ENCODE results near the gene GRK5. TPM values are rescaled to one million over a fixed set of nuclear protein-coding genes. Genes with fewer than 3 reads are reported as not detected.

GRK5 gene
- total RNA-seq, 5 donors from 2014 or later (not counting 1 experiment from before 2014, with no cell fraction given) = 21.7 to 36.8 (median 30.6) TPM

DNA sequence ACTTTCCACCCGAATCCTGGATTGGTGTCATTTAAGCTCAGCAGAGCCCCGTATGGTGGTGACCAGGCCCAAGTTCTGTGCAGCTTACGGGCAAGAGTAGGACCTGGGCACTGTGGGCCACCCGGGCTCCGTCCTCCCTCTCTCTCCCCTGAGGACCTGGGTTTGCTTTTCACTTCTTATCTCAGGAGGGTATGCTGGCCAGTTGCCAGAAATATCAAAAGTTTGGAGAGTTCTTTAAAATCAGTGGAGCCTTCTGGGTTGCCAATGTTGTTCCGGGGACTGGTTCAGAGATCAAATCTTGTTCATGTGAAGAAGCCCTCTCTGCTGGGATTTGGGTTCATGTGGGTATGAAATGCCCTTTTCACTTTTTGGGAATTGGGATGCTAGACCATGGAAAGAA lies 145.4 kb downstream of the GRK5 start:
- H3K36me3 ChIP-seq (ENCODE audit: control insufficient read depth in 2 of 2, extremely low read depth in 1 of 2, insufficient read depth in 1 of 2, low read length in 1 of 2) = peaks cover 7 to 18% of the 10 kb centered on the region in 2 donors
- H3K36me3 Mint-ChIP-seq = peaks cover 71% of the 10 kb centered on the region
- CTCF ChIA-PET = no interaction called here

DNA sequence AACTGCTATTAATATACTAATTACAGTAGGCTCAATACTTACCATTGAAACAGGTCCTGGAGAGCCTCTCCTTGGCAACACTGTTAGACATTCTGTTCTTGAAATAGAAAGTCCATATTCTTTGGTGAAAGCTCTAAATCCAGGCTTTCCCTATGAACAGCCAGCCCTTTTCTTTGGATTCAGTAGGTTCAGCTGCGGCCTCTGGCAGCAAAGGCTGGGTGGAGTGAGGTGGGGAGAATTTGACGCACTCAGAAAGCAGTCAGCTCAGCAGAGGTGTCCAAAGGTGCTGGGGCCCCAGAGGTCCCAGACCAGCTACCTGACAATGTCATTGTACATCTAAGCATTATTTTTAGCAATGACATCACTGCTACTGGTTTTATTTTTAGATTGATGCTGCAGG lies 146.1 kb downstream of the GRK5 start:
- ATAC-seq (replicated peaks in 1 of 4) = no peak
- ChIA-PET CTCF (interaction anchor here in 1 of 2 donors (0.7 kb wide), 1 partner anchor 101 kb away, joined by 4 read pairs; no protein-coding TSS in a partner anchor), POLR2A (no interaction called here)
- DNase-seq = no peak
- Mint-ChIP-seq H3K36me3 (peaks cover 66% of the 10 kb centered on the region), H3K9me3 (peaks cover 3 to 22% (median 13%) of the 10 kb centered on the region in 3 donors), H3K27ac (no peak overlapping the region), H3K27me3 (no peaks in the 10 kb centered on the region), H3K4me3 (no peak overlapping the region), H3K4me1 (peaks cover 1 to 12% (median 3%) of the 10 kb centered on the region in 3 donors)
- peaks cover 7 to 18% of the 10 kb centered on the region in 2 donors for H3K36me3 ChIP-seq (ENCODE audit: control insufficient read depth in 2 of 2, extremely low read depth in 1 of 2, insufficient read depth in 1 of 2, low read length in 1 of 2)
- no CpG with 5 or more reads among the region's 2 CpGs for WGBS (ENCODE audit: insufficient coverage)
- H3K9me3 ChIP-seq = peaks cover 2% of the 10 kb centered on the region
- no peaks in the 10 kb centered on the region for H3K27me3 ChIP-seq (replicated peaks in 1 of 2; ENCODE audit: control insufficient read depth in 2 of 2, extremely low read depth in 1 of 2, insufficient read depth in 2 of 2, low read length in 1 of 2)
- H3K4me1 ChIP-seq (ENCODE audit: control insufficient read depth in 1 of 2, extremely low read depth in 1 of 2, insufficient read depth in 2 of 2, low read length in 2 of 2) = peaks cover 0 to 3% of the 10 kb centered on the region in 2 experiments
- no peak overlapping the region for H3K4me3 ChIP-seq (ENCODE audit: control insufficient read depth in 1 of 2, extremely low read depth in 1 of 2, low read length in 1 of 2)
- H3K27ac ChIP-seq (ENCODE audit: low read length) = no peak overlapping the region

More for the DNA sequence above, 145.4 kb downstream of the GRK5 start:
- Mint-ChIP-seq H3K27me3 (no peaks in the 10 kb centered on the region), H3K27ac (no peak overlapping the region), H3K4me1 (peaks cover 0 to 12% (median 3%) of the 10 kb centered on the region in 3 donors), H3K4me3 (no peak overlapping the region), H3K9me3 (peaks cover 3 to 22% (median 13%) of the 10 kb centered on the region in 3 donors)
- Histone ChIP-seq H3K9me3 (peaks cover 2% of the 10 kb centered on the region), H3K4me1 (ENCODE audit: control insufficient read depth in 1 of 2, extremely low read depth in 1 of 2, insufficient read depth in 2 of 2, low read length in 2 of 2) (peaks cover 0 to under 1% of the 10 kb centered on the region in 2 experiments), H3K27me3 (replicated peaks in 1 of 2; ENCODE audit: control insufficient read depth in 2 of 2, extremely low read depth in 1 of 2, insufficient read depth in 2 of 2, low read length in 1 of 2) (no peaks in the 10 kb centered on the region), H3K27ac (ENCODE audit: low read length) (no peak overlapping the region), H3K4me3 (ENCODE audit: control insufficient read depth in 1 of 2, extremely low read depth in 1 of 2, low read length in 1 of 2) (no peak overlapping the region)
- ATAC-seq (replicated peaks in 1 of 4) (no peak), DNase-seq (no peak)
- WGBS (ENCODE audit: insufficient coverage) = 96% methylated on average over 4 of the region's 6 CpGs
- POLR2A ChIA-PET = no interaction called here

DNA sequence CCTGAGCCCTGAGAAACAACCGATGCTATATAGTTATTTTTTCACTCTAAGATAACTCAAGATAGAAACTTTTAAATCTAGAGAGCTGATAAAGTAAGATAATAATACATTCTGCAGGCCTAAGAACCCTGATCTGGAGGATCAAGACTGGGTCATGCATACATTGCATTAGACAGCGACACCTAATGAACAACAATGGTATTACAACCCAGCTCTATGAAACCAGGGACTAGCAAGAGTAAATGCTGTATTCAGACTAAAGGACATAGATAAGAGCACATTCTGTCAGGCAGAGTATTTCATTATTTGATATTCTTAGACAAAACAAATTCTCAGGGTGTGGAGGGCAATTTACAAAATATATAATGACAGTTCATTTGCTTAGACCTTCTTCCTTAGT lies 148.6 kb downstream of the GRK5 start:
- DNase-seq (peak in 1 of 35 experiments; percentile 16), ATAC-seq (replicated peaks in 1 of 4) (no peak)
- Histone ChIP-seq H3K27me3 (replicated peaks in 1 of 2; ENCODE audit: control insufficient read depth in 2 of 2, extremely low read depth in 1 of 2, insufficient read depth in 2 of 2, low read length in 1 of 2) (no peaks in the 10 kb centered on the region), H3K9me3 (peaks cover 2% of the 10 kb centered on the region), H3K4me1 (ENCODE audit: control insufficient read depth in 1 of 2, extremely low read depth in 1 of 2, insufficient read depth in 2 of 2, low read length in 2 of 2) (peaks cover 0 to 15% of the 10 kb centered on the region in 2 experiments), H3K4me3 (ENCODE audit: control insufficient read depth in 1 of 2, extremely low read depth in 1 of 2, low read length in 1 of 2) (no peak overlapping the region), H3K27ac (ENCODE audit: low read length) (no peak overlapping the region), H3K36me3 (ENCODE audit: control insufficient read depth in 2 of 2, extremely low read depth in 1 of 2, insufficient read depth in 1 of 2, low read length in 1 of 2) (peaks cover 0 to 11% of the 10 kb centered on the region in 2 donors)
- no CpG with 5 or more reads among the region's 2 CpGs for WGBS (ENCODE audit: insufficient coverage)
- H3K27me3 Mint-ChIP-seq = no peaks in the 10 kb centered on the region
- peaks cover 8 to 20% (median 13%) of the 10 kb centered on the region in 3 donors for H3K4me1 Mint-ChIP-seq
- no peak overlapping the region for H3K4me3 Mint-ChIP-seq
- ChIA-PET CTCF (interaction anchor here in 1 of 2 donors (1.0 kb wide), 1 partner anchor 149 kb away, joined by 4 read pairs; the partner anchor contains the start of gene GRK5), POLR2A (no interaction called here)
- peaks cover 3 to 22% (median 13%) of the 10 kb centered on the region in 3 donors for H3K9me3 Mint-ChIP-seq
- no peak overlapping the region for H3K27ac Mint-ChIP-seq
- H3K36me3 Mint-ChIP-seq = peaks cover 52% of the 10 kb centered on the region

DNA sequence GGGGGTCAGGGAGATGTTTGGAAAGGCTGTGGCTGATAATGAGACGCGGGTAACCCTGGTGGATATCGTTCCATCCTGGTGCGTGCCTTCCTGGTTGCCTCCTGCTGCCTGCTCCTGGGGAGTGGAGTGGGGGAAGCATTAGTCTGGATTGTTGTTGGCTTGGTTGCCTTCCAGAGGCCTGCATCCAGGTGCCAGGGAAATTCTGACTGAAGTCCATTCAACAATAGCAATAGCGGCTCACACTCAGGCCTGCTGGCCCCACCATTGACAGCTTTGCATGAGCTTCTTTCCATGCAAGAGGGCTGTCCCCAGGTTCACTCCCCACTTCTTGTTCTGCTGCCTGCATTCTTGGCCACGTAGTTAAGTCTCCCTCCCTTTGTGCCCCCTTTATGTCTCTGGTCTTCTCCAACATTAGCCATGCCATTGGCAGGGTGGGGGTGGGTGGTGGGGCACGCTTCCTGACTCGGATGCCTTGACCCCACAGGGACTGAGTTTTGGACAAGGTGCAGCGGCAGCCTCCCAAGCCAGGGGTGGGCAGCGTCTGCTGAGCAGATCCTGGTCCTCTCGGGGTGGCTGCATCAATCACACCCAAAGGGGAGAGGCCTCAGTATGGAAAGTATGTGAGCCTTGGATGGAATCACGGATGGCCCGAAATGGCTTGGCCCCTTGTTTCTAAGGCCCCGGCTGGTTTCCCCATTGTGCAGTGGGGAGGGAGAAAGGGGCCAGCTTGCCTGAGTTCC lies 150.2 kb downstream of the GRK5 start:
- WGBS (ENCODE audit: insufficient coverage) = 99% methylated on average over 10 of the region's 14 CpGs
- Histone ChIP-seq H3K27ac (ENCODE audit: low read length) (no peak overlapping the region), H3K9me3 (peaks cover 2% of the 10 kb centered on the region), H3K4me3 (ENCODE audit: control insufficient read depth in 1 of 2, extremely low read depth in 1 of 2, low read length in 1 of 2) (no peak overlapping the region), H3K27me3 (replicated peaks in 1 of 2; ENCODE audit: control insufficient read depth in 2 of 2, extremely low read depth in 1 of 2, insufficient read depth in 2 of 2, low read length in 1 of 2) (no peaks in the 10 kb centered on the region), H3K4me1 (ENCODE audit: control insufficient read depth in 1 of 2, extremely low read depth in 1 of 2, insufficient read depth in 2 of 2, low read length in 2 of 2) (peaks cover 0 to 15% of the 10 kb centered on the region in 2 experiments), H3K36me3 (ENCODE audit: control insufficient read depth in 2 of 2, extremely low read depth in 1 of 2, insufficient read depth in 1 of 2, low read length in 1 of 2) (peaks cover 0 to 7% of the 10 kb centered on the region in 2 donors)
- no peak overlapping the region for H3K27ac Mint-ChIP-seq
- no peak for DNase-seq
- CTCF ChIA-PET = no interaction called here
- peaks cover 11 to 20% (median 17%) of the 10 kb centered on the region in 3 donors for H3K4me1 Mint-ChIP-seq
- POLR2A ChIA-PET = no interaction called here
- H3K9me3 Mint-ChIP-seq = peaks cover 3 to 12% (median 10%) of the 10 kb centered on the region in 3 donors
- no peak for ATAC-seq (replicated peaks in 1 of 4)
- no peak overlapping the region for H3K4me3 Mint-ChIP-seq
- H3K27me3 Mint-ChIP-seq = no peaks in the 10 kb centered on the region
- peaks cover 41% of the 10 kb centered on the region for H3K36me3 Mint-ChIP-seq

DNA sequence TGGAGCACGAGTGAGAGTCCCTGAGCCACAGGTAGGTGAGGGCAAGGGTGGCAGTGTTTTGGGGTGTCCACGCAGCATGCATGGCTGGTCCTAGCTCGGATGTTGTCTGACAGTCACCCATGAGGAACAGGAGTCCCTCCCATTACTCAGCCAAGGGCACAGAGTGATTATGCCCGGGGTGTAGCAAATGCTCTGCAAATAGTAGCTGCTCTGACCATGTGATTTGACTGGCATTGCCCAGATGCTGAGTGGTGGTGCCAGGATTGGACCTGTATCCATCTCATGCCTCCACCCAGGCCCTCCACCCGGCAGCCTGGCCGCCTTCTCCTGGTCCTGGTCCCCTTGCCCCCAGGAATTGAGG lies 150.8 kb downstream of the GRK5 start:
- H3K4me3 ChIP-seq (ENCODE audit: control insufficient read depth in 1 of 2, extremely low read depth in 1 of 2, low read length in 1 of 2) = no peak overlapping the region
- no peak for ATAC-seq (replicated peaks in 1 of 4)
- CTCF ChIA-PET = no interaction called here
- 92% methylated on average over 5 of the region's 6 CpGs for WGBS (ENCODE audit: insufficient coverage)
- no peak overlapping the region for H3K27ac ChIP-seq (ENCODE audit: low read length)
- H3K36me3 ChIP-seq (ENCODE audit: control insufficient read depth in 2 of 2, extremely low read depth in 1 of 2, insufficient read depth in 1 of 2, low read length in 1 of 2) = peaks cover 0 to 3% of the 10 kb centered on the region in 2 donors
- Mint-ChIP-seq H3K27me3 (no peaks in the 10 kb centered on the region), H3K9me3 (peaks cover 3 to 12% (median 10%) of the 10 kb centered on the region in 3 donors), H3K27ac (no peak overlapping the region), H3K4me1 (peaks cover 11 to 17% (median 15%) of the 10 kb centered on the region in 3 donors), H3K4me3 (no peak overlapping the region), H3K36me3 (peaks cover 36% of the 10 kb centered on the region)
- no peak for DNase-seq
- POLR2A ChIA-PET = no interaction called here
- no peaks in the 10 kb centered on the region for H3K27me3 ChIP-seq (replicated peaks in 1 of 2; ENCODE audit: control insufficient read depth in 2 of 2, extremely low read depth in 1 of 2, insufficient read depth in 2 of 2, low read length in 1 of 2)
- peaks cover 2% of the 10 kb centered on the region for H3K9me3 ChIP-seq
- peaks cover 0 to 15% of the 10 kb centered on the region in 2 experiments for H3K4me1 ChIP-seq (ENCODE audit: control insufficient read depth in 1 of 2, extremely low read depth in 1 of 2, insufficient read depth in 2 of 2, low read length in 2 of 2)

DNA sequence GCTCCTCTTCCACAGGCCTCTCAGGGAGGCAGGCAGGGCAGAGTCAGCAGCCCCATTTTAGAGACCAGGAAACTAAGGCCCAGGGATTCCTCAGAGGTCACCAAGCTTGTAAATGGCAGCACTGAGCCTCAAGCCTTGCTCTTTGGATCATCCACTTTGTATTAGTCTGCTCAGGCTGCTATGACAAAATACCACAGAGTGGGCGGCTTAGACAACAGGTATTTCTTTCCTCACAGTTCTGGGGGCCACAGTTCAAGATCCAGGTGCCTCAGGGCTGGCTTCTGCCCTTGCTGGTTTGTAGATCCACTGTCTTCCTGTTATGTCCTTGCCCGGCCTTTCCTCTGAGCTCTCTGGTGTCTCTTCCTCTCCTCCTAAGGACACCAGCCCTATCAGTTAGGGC lies 151.2 kb downstream of the GRK5 start:
- CTCF ChIA-PET = no interaction called here
- peaks cover 11 to 17% (median 14%) of the 10 kb centered on the region in 3 donors for H3K4me1 Mint-ChIP-seq
- no peak overlapping the region for H3K4me3 Mint-ChIP-seq

More for the DNA sequence above, 151.2 kb downstream of the GRK5 start:
- WGBS (ENCODE audit: insufficient coverage) = 100% methylated on average over 1 of the region's 2 CpGs
- Mint-ChIP-seq H3K36me3 (peaks cover 35% of the 10 kb centered on the region), H3K9me3 (peaks cover 3 to 12% (median 10%) of the 10 kb centered on the region in 3 donors), H3K27ac (no peak overlapping the region), H3K27me3 (no peaks in the 10 kb centered on the region)
- H3K36me3 ChIP-seq (ENCODE audit: control insufficient read depth in 2 of 2, extremely low read depth in 1 of 2, insufficient read depth in 1 of 2, low read length in 1 of 2) = peaks cover 0 to under 1% of the 10 kb centered on the region in 2 donors
- ATAC-seq (replicated peaks in 1 of 4) (no peak), DNase-seq (no peak)
- POLR2A ChIA-PET = no interaction called here
- H3K27ac ChIP-seq (ENCODE audit: low read length) = no peak overlapping the region
- no peaks in the 10 kb centered on the region for H3K27me3 ChIP-seq (replicated peaks in 1 of 2; ENCODE audit: control insufficient read depth in 2 of 2, extremely low read depth in 1 of 2, insufficient read depth in 2 of 2, low read length in 1 of 2)
- peaks cover 0 to 15% of the 10 kb centered on the region in 2 experiments for H3K4me1 ChIP-seq (ENCODE audit: control insufficient read depth in 1 of 2, extremely low read depth in 1 of 2, insufficient read depth in 2 of 2, low read length in 2 of 2)
- no peak overlapping the region for H3K4me3 ChIP-seq (ENCODE audit: control insufficient read depth in 1 of 2, extremely low read depth in 1 of 2, low read length in 1 of 2)
- H3K9me3 ChIP-seq = peaks cover 2% of the 10 kb centered on the region
